PC-9 (cell line): Measurements from ENCODE around the gene CCL19.

ENCODE experiments used
- EZH2 ChIP-seq: fragments of 200-600 bp; sonication (generic); IDR thresholded peaks from 2 replicates; pipeline ENCODE4 v1.8.0; 2017; ENCODE audit warnings: antibody characterized with exemption, low read depth
- TF ChIP-seq, protein P1 (sequence below): fragments of 200-600 bp; sonication (generic); conservative IDR thresholded peaks from 2 replicates; pipeline ENCODE4 v1.6.1; 2017; ENCODE audit warnings: mixed run types, antibody characterized with exemption, mild to moderate bottlenecking, moderate library complexity

DNA sequence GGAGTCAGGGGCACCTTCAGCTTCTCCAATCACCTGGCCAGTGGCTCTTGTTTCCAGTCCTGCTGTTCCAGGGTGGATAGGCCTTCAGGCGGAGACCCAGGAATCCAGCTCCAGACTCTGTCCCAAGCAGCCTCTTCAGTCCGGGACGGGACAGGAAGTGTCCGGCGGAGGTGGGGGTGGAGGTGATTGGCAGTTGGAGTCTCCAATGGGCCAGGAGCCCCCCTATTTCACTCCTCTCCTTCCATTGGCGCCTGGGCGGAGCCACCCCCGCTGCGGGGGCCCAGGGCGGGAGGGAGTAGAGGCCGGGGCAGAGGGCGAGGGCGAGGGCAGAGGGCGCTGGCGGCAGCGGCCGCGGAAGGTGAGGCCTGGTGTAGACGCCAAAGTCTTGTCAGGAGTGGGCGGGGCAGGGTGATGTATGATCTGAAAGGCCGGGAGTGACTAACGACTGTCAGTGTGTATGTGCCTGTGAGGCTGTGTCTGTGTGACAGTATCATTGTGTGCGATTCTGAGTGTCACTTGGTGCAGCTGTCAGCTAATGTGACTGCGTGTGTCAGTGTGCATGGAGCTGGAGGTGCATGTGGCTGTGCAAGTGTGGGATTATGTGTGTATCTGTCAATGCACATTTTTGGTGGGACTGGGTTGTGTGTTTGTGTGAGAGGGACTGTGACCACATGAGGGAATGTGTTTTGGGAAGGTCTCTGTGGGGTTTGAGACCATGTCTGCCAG is 39.0 kb downstream of the CCL19 start, which contains the start of gene IL11RA:
- TF ChIP-seq, protein P1, sequence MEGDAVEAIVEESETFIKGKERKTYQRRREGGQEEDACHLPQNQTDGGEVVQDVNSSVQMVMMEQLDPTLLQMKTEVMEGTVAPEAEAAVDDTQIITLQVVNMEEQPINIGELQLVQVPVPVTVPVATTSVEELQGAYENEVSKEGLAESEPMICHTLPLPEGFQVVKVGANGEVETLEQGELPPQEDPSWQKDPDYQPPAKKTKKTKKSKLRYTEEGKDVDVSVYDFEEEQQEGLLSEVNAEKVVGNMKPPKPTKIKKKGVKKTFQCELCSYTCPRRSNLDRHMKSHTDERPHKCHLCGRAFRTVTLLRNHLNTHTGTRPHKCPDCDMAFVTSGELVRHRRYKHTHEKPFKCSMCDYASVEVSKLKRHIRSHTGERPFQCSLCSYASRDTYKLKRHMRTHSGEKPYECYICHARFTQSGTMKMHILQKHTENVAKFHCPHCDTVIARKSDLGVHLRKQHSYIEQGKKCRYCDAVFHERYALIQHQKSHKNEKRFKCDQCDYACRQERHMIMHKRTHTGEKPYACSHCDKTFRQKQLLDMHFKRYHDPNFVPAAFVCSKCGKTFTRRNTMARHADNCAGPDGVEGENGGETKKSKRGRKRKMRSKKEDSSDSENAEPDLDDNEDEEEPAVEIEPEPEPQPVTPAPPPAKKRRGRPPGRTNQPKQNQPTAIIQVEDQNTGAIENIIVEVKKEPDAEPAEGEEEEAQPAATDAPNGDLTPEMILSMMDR = no peak
- no peak for TF ChIP-seq EZH2
